ENCODE data around the gene PTN. TPM values are rescaled to one million over a fixed set of nuclear protein-coding genes. Genes with fewer than 3 reads are reported as not detected.

The PTN gene
- total RNA-seq, 1 donor from 2014 or later = 3.1 TPM

DNA sequence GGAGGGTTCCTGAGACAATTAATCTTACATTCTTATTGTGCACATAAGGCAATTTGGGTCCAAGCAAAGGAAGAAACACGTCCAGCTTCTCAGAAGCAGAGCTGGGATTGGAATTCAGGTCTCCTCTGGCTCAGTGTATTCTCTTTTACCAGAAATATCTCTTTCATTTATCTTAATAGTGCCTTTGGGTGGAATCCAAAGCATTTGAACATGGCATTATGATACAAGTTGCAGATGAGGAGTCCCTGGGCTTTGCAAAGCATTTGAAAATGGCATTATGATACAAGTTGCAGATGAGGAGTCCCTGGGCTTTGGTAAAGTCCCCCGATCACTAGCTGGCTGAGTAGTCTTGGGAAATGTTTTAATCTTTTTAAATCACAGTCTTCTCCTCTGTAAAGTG, 30.0 kb upstream of the PTN start:
- Mint-ChIP-seq H3K4me3 (ENCODE audit: low read depth) (no peak overlapping the region), H3K9me3 (ENCODE audit: low read depth) (no peaks in the 10 kb centered on the region), H3K4me1 (ENCODE audit: low read depth) (no peaks in the 10 kb centered on the region), H3K27ac (no peak overlapping the region), H3K27me3 (no peaks in the 10 kb centered on the region), H3K36me3 (ENCODE audit: insufficient read depth) (no peaks in the 10 kb centered on the region)
- TF ChIP-seq, protein P1, sequence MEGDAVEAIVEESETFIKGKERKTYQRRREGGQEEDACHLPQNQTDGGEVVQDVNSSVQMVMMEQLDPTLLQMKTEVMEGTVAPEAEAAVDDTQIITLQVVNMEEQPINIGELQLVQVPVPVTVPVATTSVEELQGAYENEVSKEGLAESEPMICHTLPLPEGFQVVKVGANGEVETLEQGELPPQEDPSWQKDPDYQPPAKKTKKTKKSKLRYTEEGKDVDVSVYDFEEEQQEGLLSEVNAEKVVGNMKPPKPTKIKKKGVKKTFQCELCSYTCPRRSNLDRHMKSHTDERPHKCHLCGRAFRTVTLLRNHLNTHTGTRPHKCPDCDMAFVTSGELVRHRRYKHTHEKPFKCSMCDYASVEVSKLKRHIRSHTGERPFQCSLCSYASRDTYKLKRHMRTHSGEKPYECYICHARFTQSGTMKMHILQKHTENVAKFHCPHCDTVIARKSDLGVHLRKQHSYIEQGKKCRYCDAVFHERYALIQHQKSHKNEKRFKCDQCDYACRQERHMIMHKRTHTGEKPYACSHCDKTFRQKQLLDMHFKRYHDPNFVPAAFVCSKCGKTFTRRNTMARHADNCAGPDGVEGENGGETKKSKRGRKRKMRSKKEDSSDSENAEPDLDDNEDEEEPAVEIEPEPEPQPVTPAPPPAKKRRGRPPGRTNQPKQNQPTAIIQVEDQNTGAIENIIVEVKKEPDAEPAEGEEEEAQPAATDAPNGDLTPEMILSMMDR (IDR thresholded peaks at IDR 0.05; ENCODE audit: unreplicated experiment) = no peak
- DNase-seq (ENCODE audit: low spot score, unreplicated experiment) = no peak

- no peaks in the 10 kb centered on the region for H3K36me3 Mint-ChIP-seq (ENCODE audit: insufficient read depth)
- no peaks in the 10 kb centered on the region for H3K27me3 Mint-ChIP-seq
- H3K27ac Mint-ChIP-seq = no peak overlapping the region
- TF ChIP-seq, protein P1 (IDR thresholded peaks at IDR 0.05; ENCODE audit: unreplicated experiment) = no peak
- no peak overlapping the region for H3K4me3 Mint-ChIP-seq (ENCODE audit: low read depth)
- peaks cover 4% of the 10 kb centered on the region for H3K9me3 Mint-ChIP-seq (ENCODE audit: low read depth)
- no peaks in the 10 kb centered on the region for H3K4me1 Mint-ChIP-seq (ENCODE audit: low read depth)
- no peak for DNase-seq (ENCODE audit: low spot score, unreplicated experiment)
Observed at GRCh38 chr7:137371616-137372015, 28.1 kb upstream of the PTN start.

GRCh38 chr7:137366995-137367394, 23.5 kb upstream of the PTN start:
- Mint-ChIP-seq H3K27ac (no peak overlapping the region), H3K36me3 (ENCODE audit: insufficient read depth) (peaks cover 3% of the 10 kb centered on the region), H3K9me3 (ENCODE audit: low read depth) (peaks cover 22% of the 10 kb centered on the region), H3K4me1 (ENCODE audit: low read depth) (no peaks in the 10 kb centered on the region), H3K4me3 (ENCODE audit: low read depth) (no peak overlapping the region), H3K27me3 (no peaks in the 10 kb centered on the region)
- no peak for DNase-seq (ENCODE audit: low spot score, unreplicated experiment)
- TF ChIP-seq, protein P1 (IDR thresholded peaks at IDR 0.05; ENCODE audit: unreplicated experiment) = no peak

GRCh38 chr7:137363683-137364082, 20.1 kb upstream of the PTN start:
- Mint-ChIP-seq H3K4me3 (ENCODE audit: low read depth) (no peak overlapping the region), H3K27me3 (no peaks in the 10 kb centered on the region), H3K27ac (no peak overlapping the region), H3K36me3 (ENCODE audit: insufficient read depth) (peaks cover 4% of the 10 kb centered on the region), H3K9me3 (ENCODE audit: low read depth) (peaks cover 40% of the 10 kb centered on the region), H3K4me1 (ENCODE audit: low read depth) (no peaks in the 10 kb centered on the region)
- DNase-seq (ENCODE audit: low spot score, unreplicated experiment) = no peak
- TF ChIP-seq, protein P1 (IDR thresholded peaks at IDR 0.05; ENCODE audit: unreplicated experiment) = no peak

- no peak for DNase-seq (ENCODE audit: low spot score, unreplicated experiment)
- H3K36me3 Mint-ChIP-seq (ENCODE audit: insufficient read depth) = peaks cover 4% of the 10 kb centered on the region
- TF ChIP-seq, protein P1 (IDR thresholded peaks at IDR 0.05; ENCODE audit: unreplicated experiment) = no peak
- H3K4me1 Mint-ChIP-seq (ENCODE audit: low read depth) = no peaks in the 10 kb centered on the region
- peaks cover 47% of the 10 kb centered on the region for H3K9me3 Mint-ChIP-seq (ENCODE audit: low read depth)
- no peaks in the 10 kb centered on the region for H3K27me3 Mint-ChIP-seq
- no peak overlapping the region for H3K4me3 Mint-ChIP-seq (ENCODE audit: low read depth)
- no peak overlapping the region for H3K27ac Mint-ChIP-seq
Observed at GRCh38 chr7:137360087-137360679, 16.6 kb upstream of the PTN start.
